HepG2 (cell line): ENCODE measurements around the gene ATP8A1. TPM values are rescaled to one million over a fixed set of nuclear protein-coding genes. Genes with fewer than 3 reads are reported as not detected.

ENCODE experiments used
- ATAC-seq: fragments of 200-7000 bp; cut with Tn5 transposase; 3 replicates; pipeline ENCODE4 v1.9.1; 2020; ENCODE audit warnings: mild to moderate bottlenecking, moderate library complexity
- BruUV-seq: library from RNA; stranded (reverse); fragments of 400-500 nt; replicated peaks from 2 replicates; lab custom pipeline; 2021; lab: Mats Ljungman, UMichigan
- CTCF ChIA-PET: fragments of 300-600 bp; formaldehyde crosslinking; extraction: SDS; loops from one replicate; lab custom pipeline; 2021; ENCODE audit warnings: low total read pairs, inconsistent platforms, low intra/inter-chr PET ratio; lab: Yijun Ruan, JAX
- POLR2A ChIA-PET: fragments of 350-600 bp; sonication (Branson Sonifier 250); formaldehyde crosslinking; loops from one replicate; lab custom pipeline; 2020; ENCODE audit warnings: antibody characterized with exemption, inconsistent platforms; lab: Yijun Ruan, JAX
- DNase-seq: peaks from one replicate; pipeline ENCODE4 v3.0.0-alpha.2; 2015; ENCODE audit warnings: low spot score
- FAIRE-seq: peaks from 3 replicates; lab custom pipeline; 2011; peaks lifted over from hg19 to GRCh38; lab: Jason Lieb, UNC
- H2AFZ ChIP-seq: one replicate; pipeline ENCODE4 v1.6.1; 2011; ENCODE audit warnings: low read length, inconsistent platforms
- H3K27ac ChIP-seq: fragments of 300-600 bp; 3 replicates; pipeline ENCODE4 v1.8.0; 2011; ENCODE audit warnings: mixed run types, mild to moderate bottlenecking, mixed read lengths, low read length, inconsistent platforms; ENCODE audit not compliant: insufficient read depth; ENCODE audit errors: extremely low read length
- H3K27me3 ChIP-seq, 2 experiments: fragments of 200-600 bp in 1 of 2; 2 replicates in 1 of 2; 3 replicates in 1 of 2; pipeline versions ENCODE4 v1.6.0 to v1.8.0; 2011; ENCODE audit warnings: low read length in 2 of 2, mild to moderate bottlenecking in 2 of 2, moderate library complexity in 2 of 2, inconsistent platforms in 1 of 2; ENCODE audit not compliant: insufficient read depth in 2 of 2, control insufficient read depth in 1 of 2
- H3K36me3 ChIP-seq, 2 experiments: fragments of 200-600 bp in 1 of 2; replicated peaks in 1 of 2; 2 replicates in 1 of 2; 3 replicates in 1 of 2; pipeline versions ENCODE4 v1.5.1 to v1.8.0; 2011; ENCODE audit warnings: low read length in 2 of 2, inconsistent platforms in 1 of 2; ENCODE audit not compliant: insufficient read depth in 2 of 2, control insufficient read depth in 1 of 2
- H3K4me1 ChIP-seq: 2 replicates; pipeline ENCODE4 v1.5.1; 2012; ENCODE audit warnings: low read length, inconsistent platforms; ENCODE audit not compliant: insufficient read depth
- H3K4me2 ChIP-seq: 2 replicates; pipeline ENCODE4 v1.6.0; 2011; ENCODE audit warnings: low read depth, low read length, inconsistent platforms
- H3K4me3 ChIP-seq, 3 experiments: fragments of 200-600 bp in 1 of 3; sonication (generic), shearing (Covaris generic) in 1 of 3; replicated peaks in 1 of 3; 2 replicates each; pipeline ENCODE4 v1.5.1; 2011 to 2016; ENCODE audit warnings: low read length in 3 of 3, inconsistent platforms in 2 of 3, low read depth in 2 of 3, mild to moderate bottlenecking in 2 of 3, control low read depth in 1 of 3, mixed read lengths in 1 of 3; ENCODE audit not compliant: insufficient read depth in 1 of 3
- H3K79me2 ChIP-seq: one replicate; pipeline ENCODE4 v1.6.1; 2011; ENCODE audit warnings: low read length, inconsistent platforms; ENCODE audit not compliant: insufficient read depth
- H3K9ac ChIP-seq: 2 replicates; pipeline ENCODE4 v1.6.0; 2011; ENCODE audit warnings: mild to moderate bottlenecking, low read depth, low read length, inconsistent platforms; ENCODE audit not compliant: insufficient read depth
- H3K9me3 ChIP-seq: 2 replicates; pipeline ENCODE4 v1.5.1; 2012; ENCODE audit warnings: mild to moderate bottlenecking, low read length
- H4K20me1 ChIP-seq: 2 replicates; pipeline ENCODE4 v1.6.0; 2011; ENCODE audit warnings: inconsistent platforms, mild to moderate bottlenecking, low read length, moderate library complexity; ENCODE audit not compliant: insufficient read depth
- SP2 ChIP-seq: sonication (generic); formaldehyde crosslinking; IDR thresholded peaks from 2 replicates; pipeline ENCODE4 v1.5.1; 2020; ENCODE audit warnings: mild to moderate bottlenecking, missing genetic modification reagents
- ZBTB4 ChIP-seq: sonication (generic); formaldehyde crosslinking; IDR thresholded peaks from 2 replicates; pipeline ENCODE4 v1.4.0; 2020; ENCODE audit warnings: missing genetic modification reagents, mild to moderate bottlenecking, borderline replicate concordance
- ZNF101 ChIP-seq: sonication (generic); formaldehyde crosslinking; IDR thresholded peaks from 2 replicates; pipeline ENCODE4 v1.4.0; 2020; ENCODE audit warnings: mild to moderate bottlenecking, low read depth, missing genetic modification reagents, borderline replicate concordance
- ZNF280B ChIP-seq: sonication (generic); formaldehyde crosslinking; IDR thresholded peaks from 2 replicates; pipeline ENCODE4 v1.5.0; 2020; ENCODE audit warnings: missing genetic modification reagents, mild to moderate bottlenecking, borderline replicate concordance
- WGBS: methylation state at CpG from one replicate; pipeline ENCODE4 v1.1.6; 2017; ENCODE audit warnings: low lambda C conversion rate; 5-methylcytosine and 5-hydroxymethylcytosine counted together
- in situ Hi-C: cut with HindIII; loops from 2 replicates; pipeline ENCODE4 v1.10.0; 2017; ENCODE audit warnings: low pct_unique_long_range_greater_than_20kb; ENCODE audit not compliant: extremely low pct_ligation_motif_present
- intact Hi-C: fragments of 100-400 bp; cut with micrococcal nuclease; formaldehyde crosslinking; loops from one replicate; pipeline ENCODE4 v1.10.0; 2022; ENCODE audit not compliant: unreplicated experiment
- polyA plus RNA-seq, 8 experiments: library from polyadenylated mRNA; depleted of rRNA in 3 of 8; stranded (reverse) in 7 of 8; unstranded in 1 of 8; fragments of >200 nt; fragmentation: Illumina TruSeq in 4 of 8; extraction: Trizol in 4 of 8; gene quantifications; 2 replicates each; pipeline versions ENCODE4 v1.2.1 to v1.2.3, GENCODE V29; 2011 to 2016; ENCODE audit warnings: low read depth in 4 of 8, missing spikeins in 1 of 8, mixed read lengths in 1 of 8; ENCODE audit not compliant: insufficient read depth in 1 of 8
- total RNA-seq, 5 experiments: library from RNA; depleted of rRNA; stranded (reverse); fragments of >200 nt; fragmentation: Illumina TruSeq; extraction: Trizol; gene quantifications; 2 replicates each; pipeline ENCODE4 v1.2.3, GENCODE V29; 2016; ENCODE audit warnings: low read depth in 1 of 5
- TF ChIP-seq, protein P1 (sequence below): IDR thresholded peaks from 2 replicates; pipeline ENCODE4 v1.6.1; 2016; ENCODE audit warnings: low read depth, missing genetic modification reagents, missing compliant biosample characterization
- TF ChIP-seq, protein P2 (sequence below): sonication (generic); formaldehyde crosslinking; IDR thresholded peaks from 2 replicates; pipeline ENCODE4 v1.4.0; 2020; ENCODE audit warnings: mild to moderate bottlenecking, missing genetic modification reagents
- TF ChIP-seq, protein P3 (sequence below): sonication (generic); formaldehyde crosslinking; IDR thresholded peaks from 2 replicates; pipeline ENCODE4 v1.4.0; 2020; ENCODE audit warnings: mild to moderate bottlenecking, low read depth, missing genetic modification reagents

ATP8A1 gene
- total and polyA plus RNA-seq, 2 of the 13 experiments (the other 11 are each of a cell fraction or from before 2014, with no cell fraction given) = 1.7 to 6.2 TPM

GRCh38 chr4:42531341-42532030, 125.4 kb downstream of the ATP8A1 start:
- Histone ChIP-seq H3K79me2 (no peaks in the 10 kb centered on the region), H3K36me3 (no peaks in the 10 kb centered on the region), H4K20me1 (no peaks in the 10 kb centered on the region), H3K4me2 (no peak overlapping the region), H3K4me1 (no peaks in the 10 kb centered on the region), H2AFZ (no peak overlapping the region), H3K9me3 (no peaks in the 10 kb centered on the region), H3K27ac (no peak overlapping the region), H3K27me3 (no peaks in the 10 kb centered on the region), H3K4me3 (no peak overlapping the region), H3K9ac (no peak overlapping the region)
- DNase-seq (no peak), FAIRE-seq (no peak), ATAC-seq (no peak)
- in situ Hi-C loops (no loop called here), intact Hi-C loops (no loop called here)
- BruUV-seq = no TSS peak
- 91% methylated on average over 4 of the region's 4 CpGs for WGBS
- POLR2A ChIA-PET = no interaction called here
- CTCF ChIA-PET = no interaction called here
- no peak for TF ChIP-seq ZBTB4
- no peak for TF ChIP-seq ZNF101
- TF ChIP-seq, protein P1, sequence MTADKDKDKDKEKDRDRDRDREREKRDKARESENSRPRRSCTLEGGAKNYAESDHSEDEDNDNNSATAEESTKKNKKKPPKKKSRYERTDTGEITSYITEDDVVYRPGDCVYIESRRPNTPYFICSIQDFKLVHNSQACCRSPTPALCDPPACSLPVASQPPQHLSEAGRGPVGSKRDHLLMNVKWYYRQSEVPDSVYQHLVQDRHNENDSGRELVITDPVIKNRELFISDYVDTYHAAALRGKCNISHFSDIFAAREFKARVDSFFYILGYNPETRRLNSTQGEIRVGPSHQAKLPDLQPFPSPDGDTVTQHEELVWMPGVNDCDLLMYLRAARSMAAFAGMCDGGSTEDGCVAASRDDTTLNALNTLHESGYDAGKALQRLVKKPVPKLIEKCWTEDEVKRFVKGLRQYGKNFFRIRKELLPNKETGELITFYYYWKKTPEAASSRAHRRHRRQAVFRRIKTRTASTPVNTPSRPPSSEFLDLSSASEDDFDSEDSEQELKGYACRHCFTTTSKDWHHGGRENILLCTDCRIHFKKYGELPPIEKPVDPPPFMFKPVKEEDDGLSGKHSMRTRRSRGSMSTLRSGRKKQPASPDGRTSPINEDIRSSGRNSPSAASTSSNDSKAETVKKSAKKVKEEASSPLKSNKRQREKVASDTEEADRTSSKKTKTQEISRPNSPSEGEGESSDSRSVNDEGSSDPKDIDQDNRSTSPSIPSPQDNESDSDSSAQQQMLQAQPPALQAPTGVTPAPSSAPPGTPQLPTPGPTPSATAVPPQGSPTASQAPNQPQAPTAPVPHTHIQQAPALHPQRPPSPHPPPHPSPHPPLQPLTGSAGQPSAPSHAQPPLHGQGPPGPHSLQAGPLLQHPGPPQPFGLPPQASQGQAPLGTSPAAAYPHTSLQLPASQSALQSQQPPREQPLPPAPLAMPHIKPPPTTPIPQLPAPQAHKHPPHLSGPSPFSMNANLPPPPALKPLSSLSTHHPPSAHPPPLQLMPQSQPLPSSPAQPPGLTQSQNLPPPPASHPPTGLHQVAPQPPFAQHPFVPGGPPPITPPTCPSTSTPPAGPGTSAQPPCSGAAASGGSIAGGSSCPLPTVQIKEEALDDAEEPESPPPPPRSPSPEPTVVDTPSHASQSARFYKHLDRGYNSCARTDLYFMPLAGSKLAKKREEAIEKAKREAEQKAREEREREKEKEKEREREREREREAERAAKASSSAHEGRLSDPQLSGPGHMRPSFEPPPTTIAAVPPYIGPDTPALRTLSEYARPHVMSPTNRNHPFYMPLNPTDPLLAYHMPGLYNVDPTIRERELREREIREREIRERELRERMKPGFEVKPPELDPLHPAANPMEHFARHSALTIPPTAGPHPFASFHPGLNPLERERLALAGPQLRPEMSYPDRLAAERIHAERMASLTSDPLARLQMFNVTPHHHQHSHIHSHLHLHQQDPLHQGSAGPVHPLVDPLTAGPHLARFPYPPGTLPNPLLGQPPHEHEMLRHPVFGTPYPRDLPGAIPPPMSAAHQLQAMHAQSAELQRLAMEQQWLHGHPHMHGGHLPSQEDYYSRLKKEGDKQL = no peak
- TF ChIP-seq SP2 (CRISPR knock-in tag) = no peak
- TF ChIP-seq, protein P2, sequence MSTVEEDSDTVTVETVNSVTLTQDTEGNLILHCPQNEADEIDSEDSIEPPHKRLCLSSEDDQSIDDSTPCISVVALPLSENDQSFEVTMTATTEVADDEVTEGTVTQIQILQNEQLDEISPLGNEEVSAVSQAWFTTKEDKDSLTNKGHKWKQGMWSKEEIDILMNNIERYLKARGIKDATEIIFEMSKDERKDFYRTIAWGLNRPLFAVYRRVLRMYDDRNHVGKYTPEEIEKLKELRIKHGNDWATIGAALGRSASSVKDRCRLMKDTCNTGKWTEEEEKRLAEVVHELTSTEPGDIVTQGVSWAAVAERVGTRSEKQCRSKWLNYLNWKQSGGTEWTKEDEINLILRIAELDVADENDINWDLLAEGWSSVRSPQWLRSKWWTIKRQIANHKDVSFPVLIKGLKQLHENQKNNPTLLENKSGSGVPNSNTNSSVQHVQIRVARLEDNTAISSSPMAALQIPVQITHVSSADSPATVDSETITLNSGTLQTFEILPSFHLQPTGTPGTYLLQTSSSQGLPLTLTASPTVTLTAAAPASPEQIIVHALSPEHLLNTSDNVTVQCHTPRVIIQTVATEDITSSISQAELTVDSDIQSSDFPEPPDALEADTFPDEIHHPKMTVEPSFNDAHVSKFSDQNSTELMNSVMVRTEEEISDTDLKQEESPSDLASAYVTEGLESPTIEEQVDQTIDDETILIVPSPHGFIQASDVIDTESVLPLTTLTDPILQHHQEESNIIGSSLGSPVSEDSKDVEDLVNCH = no peak
- TF ChIP-seq, protein P3, sequence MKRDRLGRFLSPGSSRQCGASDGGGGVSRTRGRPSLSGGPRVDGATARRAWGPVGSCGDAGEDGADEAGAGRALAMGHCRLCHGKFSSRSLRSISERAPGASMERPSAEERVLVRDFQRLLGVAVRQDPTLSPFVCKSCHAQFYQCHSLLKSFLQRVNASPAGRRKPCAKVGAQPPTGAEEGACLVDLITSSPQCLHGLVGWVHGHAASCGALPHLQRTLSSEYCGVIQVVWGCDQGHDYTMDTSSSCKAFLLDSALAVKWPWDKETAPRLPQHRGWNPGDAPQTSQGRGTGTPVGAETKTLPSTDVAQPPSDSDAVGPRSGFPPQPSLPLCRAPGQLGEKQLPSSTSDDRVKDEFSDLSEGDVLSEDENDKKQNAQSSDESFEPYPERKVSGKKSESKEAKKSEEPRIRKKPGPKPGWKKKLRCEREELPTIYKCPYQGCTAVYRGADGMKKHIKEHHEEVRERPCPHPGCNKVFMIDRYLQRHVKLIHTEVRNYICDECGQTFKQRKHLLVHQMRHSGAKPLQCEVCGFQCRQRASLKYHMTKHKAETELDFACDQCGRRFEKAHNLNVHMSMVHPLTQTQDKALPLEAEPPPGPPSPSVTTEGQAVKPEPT (CRISPR knock-in tag) = no peak
- TF ChIP-seq ZNF280B = no peak
